ENCODE measurements around the gene TCERG1L.

GRCh38 chr10:131264110-131264788, 47.3 kb downstream of the TCERG1L start:
- no peak for TF ChIP-seq USF1 (IDR thresholded peaks at IDR 0.05)
- TF ChIP-seq FOXM1 (IDR thresholded peaks at IDR 0.05; ENCODE audit: borderline replicate concordance, low read depth), result no peak
- TF ChIP-seq CREB1 (IDR thresholded peaks at IDR 0.05; ENCODE audit: low read depth), result no peak
- no peak for TF ChIP-seq EGR1 (IDR thresholded peaks at IDR 0.05)
